ENCODE measurements around the gene KCNT1. TPM values are rescaled to one million over a fixed set of nuclear protein-coding genes. Genes with fewer than 3 reads are reported as not detected.

The KCNT1 gene
- total and polyA plus RNA-seq, 10 of the 15 experiments (the other 5 are each of a cell fraction or from before 2014, with no cell fraction given): not detected

GRCh38 chr9:135697226-135697625, 4.8 kb upstream of the KCNT1 start (continued):
- TF ChIP-seq ZNF687 (IDR thresholded peaks at IDR 0.05) (no peak), STAT3 (IDR thresholded peaks at IDR 0.05; ENCODE audit: low read depth, low read length) (no peak), STAT1 (conservative IDR thresholded peaks at IDR 0.05) (no peak), USF2 (IDR thresholded peaks at IDR 0.05; ENCODE audit: borderline replicate concordance, low read depth, low read length) (no peak), SREBF2 (IDR thresholded peaks at IDR 0.05; ENCODE audit: low read length) (no peak), KLF5 (IDR thresholded peaks at IDR 0.05; ENCODE audit: partially characterized antibody) (no peak), ASH2L (IDR thresholded peaks at IDR 0.05; ENCODE audit: borderline replicate concordance, low read depth) (no peak), CREB1 (IDR thresholded peaks at IDR 0.05; ENCODE audit: low read depth) (no peak), ZNF274 (IDR thresholded peaks at IDR 0.05; ENCODE audit: insufficient read depth, insufficient read length) (no peak)

- RAD21 ChIA-PET (ENCODE audit: unreplicated experiment): no interaction called here
- Histone ChIP-seq H3K4me1 (ENCODE audit: control insufficient read depth, insufficient read depth, low read length) (no peaks in the 10 kb centered on the region), H2AFZ (ENCODE audit: control insufficient read depth, low read depth, low read length) (no peak overlapping the region), H3K27ac (ENCODE audit: control insufficient read depth, insufficient read depth) (no peak overlapping the region), H3K27me3 (replicated peaks in 1 of 2; ENCODE audit: control insufficient read depth in 2 of 2, insufficient read depth in 2 of 2, low read length in 1 of 2) (no peaks in the 10 kb centered on the region; a peak in 1 of 4 replicates), H3K9me3 (replicated peaks; ENCODE audit: control insufficient read depth, insufficient read depth, low read length) (no peaks in the 10 kb centered on the region), H4K20me1 (ENCODE audit: control insufficient read depth, insufficient read depth) (no peaks in the 10 kb centered on the region), H3K79me2 (ENCODE audit: control insufficient read depth, insufficient read depth, low read length) (no peaks in the 10 kb centered on the region), H3K9ac (ENCODE audit: control insufficient read depth, insufficient read depth, low read length) (no peak overlapping the region), H3K4me2 (ENCODE audit: control insufficient read depth, insufficient read depth) (no peak overlapping the region), H3K4me3 (no peak overlapping the region), H3K36me3 (ENCODE audit: control insufficient read depth in 2 of 2, insufficient read depth in 2 of 2, low read length in 1 of 2) (no peaks in the 10 kb centered on the region)
- in situ Hi-C loops (cut with MboI) (no loop called here), intact Hi-C loops (cut with micrococcal nuclease; ENCODE audit: unreplicated experiment) (no loop called here)
- 65% methylated on average over 20 of the region's 21 CpGs for WGBS (ENCODE audit: insufficient coverage, insufficient replicate concordance, low lambda C conversion rate, missing lambda C conversion rate)
- BruUV-seq (replicated peaks): no TSS peak
- POLR2A ChIA-PET: no interaction called here
- CTCF ChIA-PET: no interaction called here
- ATAC-seq (no peak), FAIRE-seq (no peak), DNase-seq (ENCODE audit: low read depth, low spot score) (no peak)
- SMC1A ChIA-PET (ENCODE audit: uncharacterized antibody, unreplicated experiment): no interaction called here
- no peak for TF ChIP-seq DPF2 (IDR thresholded peaks at IDR 0.05)
- TF ChIP-seq RAD51 (IDR thresholded peaks at IDR 0.05): no peak
- TF ChIP-seq ZNF622 (IDR thresholded peaks at IDR 0.05): no peak
- TF ChIP-seq KAT2A (conservative IDR thresholded peaks at IDR 0.05; ENCODE audit: control insufficient read depth, low read depth, low read length): no peak
- no peak for TF ChIP-seq ATF3 (IDR thresholded peaks at IDR 0.05; ENCODE audit: borderline replicate concordance, extremely low read depth, low read depth, low read length)
- TF ChIP-seq CHD2 (IDR thresholded peaks at IDR 0.05; ENCODE audit: borderline replicate concordance, low read depth, low read length): no peak
- no peak for TF ChIP-seq PBX3 (IDR thresholded peaks at IDR 0.05; ENCODE audit: insufficient replicate concordance, low read depth, low read length)
- no peak for TF ChIP-seq IKZF2 (IDR thresholded peaks at IDR 0.05)
- TF ChIP-seq PML (IDR thresholded peaks at IDR 0.05; ENCODE audit: low read length): no peak
Measured at GRCh38 chr9:135698236-135698635, 3.7 kb upstream of the KCNT1 start.

Measured in GM12878 (cell line).